NOMO-1 (cell line): ENCODE measurements around the gene DYRK1A.

ENCODE experiments used
- DNase-seq, 2 experiments: peaks; one replicate each; lab custom pipeline; 2025; ENCODE audit not compliant: unreplicated experiment in 2 of 2; lab: John Stamatoyannopoulos, UW

DYRK1A gene

DNA sequence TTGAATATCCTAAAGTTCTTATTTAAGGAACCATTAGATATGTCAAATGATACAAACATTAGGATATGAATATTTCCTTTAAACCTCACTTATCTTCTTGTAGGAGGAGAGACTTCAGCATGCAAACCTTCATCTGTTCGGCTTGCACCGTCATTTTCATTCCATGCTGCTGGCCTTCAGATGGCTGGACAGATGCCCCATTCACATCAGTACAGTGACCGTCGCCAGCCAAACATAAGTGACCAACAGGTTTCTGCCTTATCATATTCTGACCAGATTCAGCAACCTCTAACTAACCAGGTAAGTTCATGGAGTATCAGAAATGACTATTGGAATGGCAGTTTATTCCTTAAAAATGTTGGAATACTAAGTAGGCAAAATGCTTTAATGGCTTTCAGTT is 106.0 kb downstream of the DYRK1A start:
- DNase-seq = no peak

DNA sequence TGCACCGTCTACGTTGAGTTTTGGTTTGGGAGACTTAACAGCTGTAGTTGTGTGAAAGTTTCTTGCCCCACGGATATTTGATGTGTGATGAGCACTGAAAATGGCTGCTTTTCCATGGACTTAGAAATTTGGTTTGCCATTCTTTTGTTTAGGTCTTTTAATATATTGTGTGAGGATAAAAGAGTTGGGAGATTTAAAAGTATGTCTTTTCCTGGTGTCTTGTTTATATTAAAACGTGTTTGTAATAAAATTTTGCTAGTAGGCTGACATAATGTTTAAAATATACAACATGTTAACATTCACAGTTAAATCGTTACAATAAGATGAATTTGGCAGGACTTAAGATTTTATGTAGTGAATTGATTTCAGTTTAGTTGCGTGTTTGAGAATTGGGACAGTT is 106.9 kb downstream of the DYRK1A start:
- DNase-seq = no peak

DNA sequence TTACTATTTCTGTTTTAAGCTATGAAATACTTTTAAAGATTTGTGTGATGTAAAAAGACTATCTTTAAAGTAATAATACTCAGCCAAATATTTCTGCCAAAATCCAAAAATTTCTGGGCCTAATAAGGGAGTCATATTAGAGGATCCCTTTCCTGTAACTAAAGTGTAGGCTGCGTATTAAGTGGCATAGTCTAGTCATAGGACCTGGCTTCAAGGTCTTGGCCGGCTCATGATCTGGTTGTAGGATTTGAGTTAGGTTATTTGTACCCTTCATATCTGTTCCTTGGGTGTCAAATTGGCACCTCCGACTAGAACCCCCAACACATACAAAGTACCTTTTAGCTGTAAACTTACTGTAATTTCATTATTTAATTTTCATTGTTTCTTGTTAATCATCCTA is 107.8 kb downstream of the DYRK1A start:
- DNase-seq = no peak

DNA sequence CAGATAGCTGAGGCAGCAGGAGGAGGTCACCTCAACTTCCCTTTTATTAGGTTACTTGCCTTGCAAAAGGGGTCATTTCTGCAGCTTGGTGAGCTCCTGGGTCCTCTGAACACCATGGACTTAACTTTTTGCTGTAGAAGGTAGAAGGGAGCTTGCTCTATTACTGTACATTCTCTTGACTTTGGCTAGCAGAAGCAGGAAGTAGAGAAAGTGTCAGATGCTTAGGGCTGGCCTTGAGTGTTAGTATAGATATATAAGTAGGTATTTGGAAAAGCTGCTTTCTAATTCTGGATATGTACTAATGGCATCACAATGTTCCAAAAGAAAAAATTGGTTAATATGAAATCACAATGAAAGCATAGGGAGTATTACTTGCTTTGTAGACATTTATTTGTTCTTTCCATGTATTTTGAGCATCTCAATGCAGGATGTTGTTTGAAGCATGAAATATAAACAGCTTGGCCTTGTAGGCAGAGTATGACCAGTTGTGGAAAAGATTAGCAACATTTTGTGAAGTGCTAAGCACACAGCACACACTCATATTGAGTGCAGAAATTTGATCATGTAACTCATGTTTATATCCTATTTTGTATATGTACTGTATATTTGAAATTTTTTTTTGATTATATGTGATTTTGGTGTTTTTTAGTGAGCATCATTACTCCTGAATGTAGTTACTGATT is 108.8 kb downstream of the DYRK1A start:
- no peak for DNase-seq

DNA sequence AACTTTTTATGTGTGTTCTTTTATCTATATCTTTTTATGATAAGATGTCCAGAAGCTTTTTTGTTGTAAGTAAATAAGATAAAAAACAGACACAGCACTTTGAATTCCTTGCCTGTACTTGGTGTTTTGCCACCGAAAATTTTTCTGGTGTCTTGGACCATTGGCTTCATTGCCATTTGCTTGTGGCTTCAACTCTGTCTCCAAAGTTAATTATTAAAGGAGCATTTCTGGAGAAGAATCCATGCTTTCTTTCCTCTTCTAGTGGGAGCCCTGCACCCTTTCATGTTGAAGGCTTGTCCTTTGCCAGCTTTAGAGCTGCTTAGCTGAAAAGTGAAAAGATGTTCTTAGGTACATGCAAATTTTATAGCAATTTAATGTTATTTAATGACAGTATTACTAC is 112.2 kb downstream of the DYRK1A start:
- no peak for DNase-seq

DNA sequence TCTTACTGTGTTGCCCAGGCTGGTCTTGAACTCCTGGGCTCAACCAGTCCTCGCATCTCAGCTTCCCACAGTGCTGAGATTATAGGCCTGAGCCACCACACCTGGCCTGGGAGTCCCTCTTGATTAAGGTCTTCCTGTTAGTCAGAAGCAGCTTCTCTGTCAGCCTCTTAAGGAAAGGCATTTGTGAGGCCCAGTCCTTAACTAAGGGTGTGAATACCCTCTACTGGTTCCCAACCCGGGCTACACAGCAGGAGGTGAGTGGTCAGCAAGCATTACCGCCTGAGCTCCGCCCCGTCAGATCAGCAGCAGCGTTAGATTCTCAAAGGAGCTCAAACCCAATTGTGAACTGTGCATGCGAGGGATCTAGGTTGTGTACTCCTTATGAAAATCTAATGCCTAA is 117.2 kb downstream of the DYRK1A start:
- no peak for DNase-seq

DNA sequence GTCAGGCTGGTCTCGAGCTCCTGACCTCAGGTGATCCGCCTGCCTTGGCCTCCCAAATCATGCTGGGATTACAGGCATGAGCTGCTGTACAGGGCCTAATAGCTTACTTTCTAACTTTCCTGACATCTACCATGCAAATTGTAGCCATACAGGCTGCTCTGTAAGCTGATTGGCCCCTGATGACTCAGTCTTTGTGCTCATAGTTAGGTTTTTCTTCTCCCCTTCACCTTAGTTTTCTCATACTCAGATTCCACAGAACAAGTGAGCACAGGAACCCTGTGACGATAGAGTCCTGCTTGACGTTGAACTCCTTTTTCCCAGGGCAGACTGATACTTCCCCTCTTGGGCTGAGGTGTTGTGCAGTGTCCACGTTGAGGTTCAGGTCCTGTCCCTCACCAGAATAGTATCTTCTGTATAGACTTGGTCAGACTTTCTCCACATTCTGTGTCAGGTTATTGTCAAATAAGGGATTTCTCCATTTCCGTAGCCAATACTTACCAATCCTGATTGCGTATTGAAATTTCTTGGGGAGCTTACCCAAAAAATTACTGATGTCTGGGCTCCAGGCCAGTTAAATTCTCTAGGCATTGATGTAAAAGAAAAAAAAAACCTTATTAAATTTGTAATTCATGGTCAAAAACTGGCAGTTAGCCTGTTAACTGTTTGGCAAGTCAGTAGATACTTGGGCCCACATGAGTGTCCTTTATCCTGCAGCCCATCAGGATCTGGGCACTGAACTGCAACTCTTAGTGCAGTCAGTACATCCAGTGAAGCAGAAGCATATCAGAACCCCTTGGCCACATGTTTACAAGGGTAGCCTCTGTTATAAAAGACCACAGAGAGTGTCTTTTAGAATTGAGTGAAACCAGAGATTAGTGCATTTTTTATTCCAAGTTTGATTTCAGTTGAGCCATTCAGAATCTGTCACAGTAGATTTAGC is 118.2 kb downstream of the DYRK1A start:
- DNase-seq = no peak

DNA sequence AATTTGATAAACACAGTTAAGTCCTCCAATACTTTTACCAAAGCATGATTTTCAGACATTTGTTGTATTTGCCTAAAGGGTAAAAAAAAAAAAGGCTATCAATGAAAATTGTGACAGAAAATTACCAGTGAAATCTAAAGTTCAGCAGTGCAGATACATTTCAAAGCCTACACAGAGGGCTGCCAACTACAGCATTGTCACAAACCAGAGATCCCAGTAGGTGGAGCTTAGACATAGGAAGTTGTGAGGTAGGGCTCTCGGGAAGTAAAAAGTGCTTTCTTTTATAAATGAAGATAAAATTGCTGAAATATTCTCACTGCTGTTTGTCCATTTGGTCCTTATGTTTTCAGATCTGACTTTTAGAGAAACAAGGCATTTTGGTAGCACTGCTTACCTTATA is 123.0 kb downstream of the DYRK1A start:
- no peak for DNase-seq

DNA sequence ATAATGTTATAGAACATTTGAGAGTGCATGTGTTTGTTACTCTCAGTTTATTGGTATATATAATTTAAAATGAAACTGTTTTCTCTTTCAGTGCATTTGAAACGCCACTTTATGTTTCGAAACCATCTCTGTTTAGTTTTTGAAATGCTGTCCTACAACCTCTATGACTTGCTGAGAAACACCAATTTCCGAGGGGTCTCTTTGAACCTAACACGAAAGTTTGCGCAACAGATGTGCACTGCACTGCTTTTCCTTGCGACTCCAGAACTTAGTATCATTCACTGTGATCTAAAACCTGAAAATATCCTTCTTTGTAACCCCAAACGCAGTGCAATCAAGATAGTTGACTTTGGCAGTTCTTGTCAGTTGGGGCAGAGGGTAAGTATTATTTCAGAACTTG is 123.5 kb downstream of the DYRK1A start:
- no peak for DNase-seq

DNA sequence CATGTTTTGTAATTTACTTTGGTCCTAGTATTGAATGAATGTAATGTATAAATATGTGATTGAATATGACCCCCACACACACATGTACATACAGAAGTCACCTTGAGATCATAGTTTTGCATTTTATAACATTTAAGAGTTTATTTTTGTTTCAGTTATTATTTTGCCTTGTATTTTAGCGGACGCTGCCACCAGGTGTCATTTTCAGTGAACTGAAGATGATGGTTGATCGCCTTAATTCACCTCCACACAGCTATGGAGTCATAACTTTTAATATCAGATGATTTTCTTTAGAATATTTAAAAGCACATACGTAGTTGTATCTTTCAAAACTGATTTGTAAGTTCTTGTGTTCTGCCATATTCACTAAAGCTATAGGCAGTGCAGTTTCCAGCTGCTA is 130.4 kb downstream of the DYRK1A start:
- DNase-seq = no peak

DNA sequence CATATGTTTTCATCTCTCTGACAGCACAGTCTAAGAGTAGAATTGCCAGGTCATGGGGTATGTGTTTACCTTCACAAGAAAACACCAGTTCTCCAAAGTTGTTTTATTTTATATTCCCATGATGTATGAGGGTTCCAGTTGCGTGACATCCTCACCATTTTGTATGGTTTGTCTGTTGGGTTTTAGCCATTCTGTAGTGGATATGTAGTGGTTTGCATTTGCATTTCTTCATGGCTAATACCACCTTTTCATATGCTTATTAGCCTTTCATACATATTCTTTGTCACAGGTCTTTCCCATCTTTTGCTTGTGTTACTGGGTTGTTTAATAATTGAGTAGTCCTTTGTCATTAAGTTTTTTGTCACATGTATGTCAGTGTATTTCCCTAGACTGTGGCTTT is 132.1 kb downstream of the DYRK1A start:
- DNase-seq = no peak

DNA sequence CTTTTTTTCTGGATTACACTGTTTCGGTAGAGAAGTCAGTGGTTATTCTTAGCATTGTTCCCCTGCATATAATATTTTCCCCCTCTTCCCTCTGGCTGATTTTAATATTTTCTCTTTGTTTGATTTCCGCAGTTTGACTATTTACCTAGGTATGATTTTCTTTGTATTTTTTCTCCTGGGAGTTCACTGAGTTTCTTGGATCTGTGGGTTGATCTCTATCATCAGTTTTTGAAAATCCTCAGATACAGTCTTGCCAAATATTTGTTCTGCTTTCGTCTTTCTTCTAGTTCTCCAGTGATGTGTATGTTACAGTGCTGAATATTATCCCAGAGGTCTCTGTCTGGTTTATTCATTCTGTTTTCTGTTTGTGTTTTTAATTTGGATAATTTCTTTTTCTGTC is 136.4 kb downstream of the DYRK1A start:
- DNase-seq = no peak

DNA sequence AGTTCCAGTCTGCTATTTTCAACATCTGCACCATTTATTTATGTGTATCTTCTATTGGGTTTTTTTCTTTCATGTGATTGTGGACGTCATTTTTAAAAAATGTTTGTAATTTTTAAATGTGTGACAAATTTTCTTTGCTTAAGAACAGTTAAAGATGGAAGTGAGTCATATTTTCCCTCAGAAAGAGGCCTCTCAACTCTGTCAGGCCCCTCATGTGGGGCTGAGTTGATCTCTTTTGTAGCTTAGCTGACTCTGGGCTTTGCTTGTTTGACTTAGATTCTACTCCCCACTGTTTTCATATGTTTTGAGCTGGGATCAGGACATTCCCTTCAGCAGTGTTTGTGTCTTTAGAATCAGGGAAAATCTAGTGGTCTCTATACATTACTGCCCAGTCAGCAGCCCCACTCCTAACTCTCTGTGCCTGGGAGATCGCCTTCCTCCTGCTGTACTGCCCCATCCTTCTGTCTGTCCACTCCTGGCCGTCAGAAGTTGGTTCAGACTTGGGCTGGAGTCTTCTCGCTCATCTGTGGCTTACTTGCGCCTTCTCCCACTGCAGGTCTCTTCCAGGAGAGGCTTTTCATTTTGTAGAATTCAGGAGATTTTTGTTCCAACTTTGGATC is 137.4 kb downstream of the DYRK1A start:
- DNase-seq = peak in 1 of 2 experiments; percentile 1

DNA sequence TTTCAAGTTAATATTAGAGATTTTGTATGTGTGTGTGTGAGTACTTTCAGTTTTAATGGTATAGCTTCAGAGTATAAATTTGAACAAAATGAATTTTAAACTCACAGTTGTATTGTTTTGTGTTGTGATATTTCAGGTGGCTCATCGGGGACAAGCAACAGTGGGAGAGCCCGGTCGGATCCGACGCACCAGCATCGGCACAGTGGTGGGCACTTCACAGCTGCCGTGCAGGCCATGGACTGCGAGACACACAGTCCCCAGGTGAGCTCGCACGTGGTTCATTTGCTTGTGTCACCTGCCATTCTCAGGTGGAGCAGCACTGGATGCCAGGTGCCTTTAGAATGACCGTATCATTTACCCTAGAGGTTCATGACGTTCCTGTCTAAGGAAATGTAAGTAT is 139.4 kb downstream of the DYRK1A start:
- DNase-seq = no peak

DNA sequence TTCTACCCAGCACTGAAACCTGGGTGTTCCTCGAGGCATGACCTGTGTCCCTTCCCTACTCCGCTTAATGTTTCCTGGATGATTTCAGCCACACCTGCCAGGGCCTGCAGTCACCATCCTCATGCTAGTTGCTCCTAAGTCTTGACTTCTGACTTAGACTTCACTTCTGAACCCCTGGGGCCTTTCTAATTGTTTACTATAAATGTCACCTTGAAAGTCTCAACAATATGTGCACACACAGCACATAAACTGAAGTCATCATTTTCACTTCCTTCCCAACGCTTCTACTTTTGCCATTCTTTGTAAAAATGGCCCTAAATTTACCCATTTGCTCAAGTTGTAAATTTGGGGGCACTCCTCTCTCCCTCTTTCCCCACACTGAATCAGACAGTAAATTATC is 141.1 kb downstream of the DYRK1A start:
- DNase-seq = peak in 1 of 2 experiments; percentile 14

DNA sequence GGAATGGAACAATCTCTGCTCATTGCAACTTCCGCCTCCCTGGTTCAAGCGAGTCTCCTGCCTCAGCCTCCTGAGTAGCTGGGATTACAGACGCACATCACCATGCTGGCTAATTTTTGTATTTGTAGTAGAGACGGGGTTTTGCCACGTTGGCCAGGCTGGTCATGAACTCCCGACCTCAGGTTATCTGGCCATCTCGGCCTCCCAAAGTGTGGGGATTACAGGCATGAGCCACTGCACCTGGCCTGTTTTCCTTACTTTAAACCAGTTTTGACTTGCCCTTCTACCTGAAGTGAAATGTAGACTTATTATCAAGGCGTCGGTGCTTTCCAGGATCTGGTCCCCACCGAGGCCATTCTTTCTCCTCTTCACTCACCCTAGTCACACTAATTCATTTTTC is 141.8 kb downstream of the DYRK1A start:
- DNase-seq = no peak

DNA sequence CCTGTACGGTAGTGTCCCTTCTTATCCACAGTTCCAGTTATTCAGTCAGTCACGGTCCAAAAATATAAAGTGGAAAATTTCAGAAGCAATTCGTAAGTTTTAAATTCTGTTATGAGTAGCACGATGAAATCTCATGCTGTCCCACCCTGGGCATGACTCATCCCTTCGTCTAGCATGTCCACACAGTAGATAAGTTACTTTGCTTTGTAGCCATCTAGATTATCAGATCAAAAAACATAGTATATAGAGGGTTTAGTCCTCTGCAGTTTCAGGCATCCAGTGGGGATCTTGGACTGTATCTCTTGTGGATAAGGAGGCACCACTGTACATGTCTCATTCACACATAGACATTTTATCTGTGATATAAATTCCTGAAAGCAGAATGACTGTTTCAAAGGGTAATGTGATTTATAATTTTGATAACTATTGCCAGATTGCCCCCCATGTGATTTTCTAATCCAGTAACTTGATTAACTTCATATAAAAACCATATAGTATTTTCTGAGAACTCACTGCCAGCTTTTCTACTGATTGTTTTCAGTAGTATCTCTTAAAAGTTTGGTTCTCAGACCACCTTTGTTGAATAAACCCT is 143.3 kb downstream of the DYRK1A start:
- no peak for DNase-seq

DNA sequence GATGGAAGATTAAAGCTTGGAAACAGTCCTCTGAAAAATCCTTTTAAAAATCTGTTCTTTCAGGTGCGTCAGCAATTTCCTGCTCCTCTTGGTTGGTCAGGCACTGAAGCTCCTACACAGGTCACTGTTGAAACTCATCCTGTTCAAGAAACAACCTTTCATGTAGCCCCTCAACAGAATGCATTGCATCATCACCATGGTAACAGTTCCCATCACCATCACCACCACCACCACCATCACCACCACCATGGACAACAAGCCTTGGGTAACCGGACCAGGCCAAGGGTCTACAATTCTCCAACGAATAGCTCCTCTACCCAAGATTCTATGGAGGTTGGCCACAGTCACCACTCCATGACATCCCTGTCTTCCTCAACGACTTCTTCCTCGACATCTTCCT is 145.3 kb downstream of the DYRK1A start:
- no peak for DNase-seq

DNA sequence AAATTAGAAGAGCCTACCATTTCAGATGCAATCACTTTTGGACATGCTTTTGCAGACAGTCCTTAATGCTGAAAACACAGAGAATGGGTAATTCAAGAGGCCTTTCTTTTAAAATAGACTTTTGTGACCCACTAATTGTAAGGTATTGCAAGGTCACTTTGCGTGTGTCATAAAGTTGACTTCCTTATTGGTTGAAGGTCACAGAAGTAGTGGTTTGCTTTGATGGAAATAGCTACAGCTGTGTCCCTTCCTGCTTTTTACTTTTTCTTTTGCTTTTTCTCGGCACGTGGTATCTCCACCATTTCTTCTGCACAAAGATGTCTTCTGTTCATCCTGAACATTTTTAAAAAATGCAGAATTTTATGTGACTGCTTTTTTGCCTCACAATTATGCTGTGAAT is 146.8 kb downstream of the DYRK1A start:
- DNase-seq = peak in 1 of 2 experiments; percentile 38

DNA sequence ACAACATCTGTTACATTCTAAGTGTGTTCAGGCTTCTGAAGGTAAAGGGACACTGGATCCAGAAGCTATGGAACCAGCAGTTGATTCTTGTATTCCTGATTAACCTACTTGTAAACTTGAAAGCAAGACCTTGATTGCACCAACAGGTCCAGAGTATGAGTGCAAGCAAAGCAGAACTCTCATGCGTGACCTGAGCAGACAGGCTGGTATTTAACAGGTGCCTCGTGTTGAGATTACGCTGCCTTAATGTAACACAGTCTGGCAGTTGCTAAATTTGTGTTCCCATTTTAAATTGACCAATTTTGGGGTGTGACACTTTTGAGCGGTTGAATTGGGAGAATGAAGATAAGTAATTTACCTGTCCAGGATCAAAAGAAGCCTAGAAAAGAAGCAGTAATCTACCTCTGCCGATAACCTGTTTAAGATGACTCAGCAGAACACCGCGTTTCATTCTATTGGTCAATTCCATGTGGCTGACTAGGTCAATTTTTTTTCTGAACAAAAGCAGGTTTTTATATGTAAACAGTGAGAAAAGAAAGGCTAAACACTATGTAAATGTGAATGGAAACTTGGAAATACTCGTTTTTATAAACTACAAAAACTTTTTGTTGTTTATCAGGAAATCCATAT is 147.6 kb downstream of the DYRK1A start:
- no peak for DNase-seq

DNA sequence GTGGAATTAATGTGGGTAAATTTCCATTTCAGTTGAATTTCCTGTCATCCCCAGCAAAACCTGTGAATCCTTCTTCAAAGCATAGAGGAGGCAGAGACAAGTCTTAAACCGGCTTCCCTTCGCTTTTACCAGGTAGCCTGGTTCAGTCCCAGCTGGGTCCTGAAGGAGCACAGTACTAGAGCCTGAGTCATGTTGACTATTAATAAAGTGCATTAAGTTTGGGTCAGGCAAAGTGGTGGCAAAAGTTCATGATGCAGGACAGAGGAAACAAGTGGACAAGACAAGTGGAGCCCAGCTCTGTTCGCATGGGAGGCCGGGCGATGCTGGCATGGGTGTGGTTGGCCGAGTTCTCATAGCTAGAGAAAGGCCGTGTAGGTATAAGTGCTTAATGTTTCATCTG is 150.4 kb downstream of the DYRK1A start:
- no peak for DNase-seq
